NCI-H2171 treated with DMSO at 0.1 percent for 48 hours (cell line): ENCODE data around the gene UPK1B.
"Not testable (repeated sequence)": the region's sequence is repeated elsewhere in the genome, so short reads cannot be mapped to it uniquely, and the experiment has no call there.

Experiments used
- DNase-seq: peaks from one replicate; lab custom pipeline; 2025; lab: John Stamatoyannopoulos, UW

Gene UPK1B

GRCh38 chr3:119173325-119173724, at the start of gene UPK1B:
UPK1B (plus strand) TSS chr3:119173598; CDS start chr3:119186742, 13,144 bp downstream.
- DNase-seq = peak; percentile 13

GRCh38 chr3:119125342-119125741, 48.1 kb upstream of the UPK1B start:
- no peak for DNase-seq

- no peak for DNase-seq
Measured at GRCh38 chr3:119125742-119126504, 47.5 kb upstream of the UPK1B start.

- not testable (repeated sequence) for DNase-seq
Measured at GRCh38 chr3:119130291-119130690, 43.1 kb upstream of the UPK1B start.

GRCh38 chr3:119132291-119132690, 41.1 kb upstream of the UPK1B start:
- DNase-seq = not testable (repeated sequence)

- DNase-seq = not testable (repeated sequence)
Measured at GRCh38 chr3:119139360-119139759, 34.0 kb upstream of the UPK1B start.

- no peak for DNase-seq
Measured at GRCh38 chr3:119140466-119140865, 32.9 kb upstream of the UPK1B start.

- DNase-seq = no peak
Measured at GRCh38 chr3:119145128-119145499, 28.3 kb upstream of the UPK1B start.

GRCh38 chr3:119145500-119146167, 27.8 kb upstream of the UPK1B start, which contains the start of gene TEX55:
TEX55 (plus strand) TSS chr3:119146165; CDS start chr3:119146190, 25 bp downstream.
- peak; percentile 61 for DNase-seq

GRCh38 chr3:119146578-119147375, 26.6 kb upstream of the UPK1B start:
- DNase-seq = no peak

GRCh38 chr3:119147494-119147893, 25.9 kb upstream of the UPK1B start:
- no peak for DNase-seq

- DNase-seq = no peak
Measured at GRCh38 chr3:119148493-119149180, 24.8 kb upstream of the UPK1B start.

GRCh38 chr3:119149484-119149883, 23.9 kb upstream of the UPK1B start:
- DNase-seq = no peak

- no peak for DNase-seq
Measured at GRCh38 chr3:119156868-119157267, 16.5 kb upstream of the UPK1B start.

GRCh38 chr3:119157971-119158370, 15.4 kb upstream of the UPK1B start:
- DNase-seq = no peak

GRCh38 chr3:119160361-119160760, 13.0 kb upstream of the UPK1B start:
- DNase-seq = no peak

- DNase-seq = no peak
Measured at GRCh38 chr3:119160815-119161214, 12.6 kb upstream of the UPK1B start.

GRCh38 chr3:119161240-119161639, 12.2 kb upstream of the UPK1B start:
- no peak for DNase-seq

- not testable (repeated sequence) for DNase-seq
Measured at GRCh38 chr3:119164745-119165144, 8.7 kb upstream of the UPK1B start.

GRCh38 chr3:119170821-119171220, 2.6 kb upstream of the UPK1B start:
- no peak for DNase-seq

GRCh38 chr3:119175872-119176756, 2.7 kb downstream of the UPK1B start:
- no peak for DNase-seq
